ENCODE data around the gene KRT84.

KRT84 gene, protein sequence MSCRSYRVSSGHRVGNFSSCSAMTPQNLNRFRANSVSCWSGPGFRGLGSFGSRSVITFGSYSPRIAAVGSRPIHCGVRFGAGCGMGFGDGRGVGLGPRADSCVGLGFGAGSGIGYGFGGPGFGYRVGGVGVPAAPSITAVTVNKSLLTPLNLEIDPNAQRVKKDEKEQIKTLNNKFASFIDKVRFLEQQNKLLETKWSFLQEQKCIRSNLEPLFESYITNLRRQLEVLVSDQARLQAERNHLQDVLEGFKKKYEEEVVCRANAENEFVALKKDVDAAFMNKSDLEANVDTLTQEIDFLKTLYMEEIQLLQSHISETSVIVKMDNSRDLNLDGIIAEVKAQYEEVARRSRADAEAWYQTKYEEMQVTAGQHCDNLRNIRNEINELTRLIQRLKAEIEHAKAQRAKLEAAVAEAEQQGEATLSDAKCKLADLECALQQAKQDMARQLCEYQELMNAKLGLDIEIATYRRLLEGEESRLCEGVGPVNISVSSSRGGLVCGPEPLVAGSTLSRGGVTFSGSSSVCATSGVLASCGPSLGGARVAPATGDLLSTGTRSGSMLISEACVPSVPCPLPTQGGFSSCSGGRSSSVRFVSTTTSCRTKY

DNA sequence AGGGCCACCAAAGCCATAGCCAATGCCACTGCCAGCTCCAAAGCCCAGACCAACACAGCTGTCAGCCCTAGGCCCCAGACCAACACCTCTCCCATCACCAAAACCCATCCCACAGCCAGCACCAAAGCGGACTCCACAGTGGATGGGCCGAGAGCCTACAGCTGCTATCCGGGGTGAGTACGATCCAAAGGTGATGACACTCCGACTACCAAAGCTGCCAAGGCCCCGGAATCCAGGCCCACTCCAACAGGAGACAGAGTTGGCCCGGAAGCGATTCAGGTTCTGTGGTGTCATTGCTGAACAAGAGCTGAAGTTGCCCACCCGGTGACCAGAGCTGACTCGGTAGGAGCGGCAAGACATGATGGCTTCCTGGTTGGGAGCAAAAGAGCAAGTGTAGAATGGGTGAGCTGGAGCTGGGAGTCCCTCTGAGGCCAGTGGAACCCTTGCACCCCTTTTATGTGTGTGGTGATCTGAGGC, at the start of gene KRT84:
Gene KRT84, minus strand, starts transcription at position 427 of the 477 bp plus-strand sequence. Its CDS starts 67 bp downstream, at position 360.
- H3K4me3 ChIP-seq (ENCODE audit: low read depth, low read length): no peak within 1 kb of the TSS
- no peak for TF ChIP-seq MYC (IDR thresholded peaks at IDR 0.05; ENCODE audit: low read depth, low read length)
- no peak for TF ChIP-seq MAX (IDR thresholded peaks at IDR 0.05; ENCODE audit: low read depth, low read length)
- TF ChIP-seq CTCF (IDR thresholded peaks at IDR 0.05; ENCODE audit: low read depth, low read length): no peak
- TF ChIP-seq POLR2A (IDR thresholded peaks at IDR 0.05; ENCODE audit: extremely low read depth, insufficient read length): no peak
- no peak for DNase-seq (ENCODE audit: low read depth)

DNA sequence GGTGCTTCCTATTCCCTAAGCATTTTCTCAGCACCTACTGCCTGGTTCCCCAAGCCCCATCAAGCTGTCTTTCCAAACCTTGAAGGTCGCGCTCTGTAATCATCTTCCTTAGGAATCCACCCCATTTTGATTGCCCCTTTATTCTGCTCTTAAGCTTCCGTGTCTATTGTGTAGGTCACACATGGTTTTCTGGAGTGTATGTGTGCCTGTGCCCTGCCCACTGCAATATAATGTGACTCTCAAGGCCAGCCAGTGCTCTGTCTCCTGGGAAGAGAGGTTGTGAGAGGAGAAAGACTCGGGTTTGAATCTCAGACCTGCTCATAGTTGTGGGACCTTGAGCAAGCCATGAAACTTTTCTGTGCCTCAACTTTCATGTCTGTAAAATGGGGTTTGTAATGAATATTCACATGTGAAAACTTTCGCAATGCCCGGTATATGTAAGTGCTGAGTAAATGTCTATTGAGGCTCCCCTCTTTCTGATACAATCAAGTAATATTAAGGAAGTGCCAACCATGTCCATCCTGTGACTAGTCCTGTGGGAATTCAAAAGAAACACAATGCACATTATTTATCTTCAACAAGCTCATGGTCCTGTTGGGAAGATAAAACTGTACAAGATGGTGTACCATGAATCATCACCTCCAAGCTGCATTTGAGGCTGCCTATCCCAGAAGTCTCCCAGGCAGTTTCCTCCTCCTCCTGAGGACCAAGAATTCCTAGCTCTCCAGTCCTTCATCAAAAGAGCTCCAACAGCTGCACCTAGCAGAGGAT, 49.5 kb upstream of the KRT84 start:
- no peak for TF ChIP-seq CTCF (IDR thresholded peaks at IDR 0.05; ENCODE audit: low read depth, low read length)
- no peak for TF ChIP-seq MYC (IDR thresholded peaks at IDR 0.05; ENCODE audit: low read depth, low read length)
- no peak for TF ChIP-seq POLR2A (IDR thresholded peaks at IDR 0.05; ENCODE audit: extremely low read depth, insufficient read length)
- TF ChIP-seq MAX (IDR thresholded peaks at IDR 0.05; ENCODE audit: low read depth, low read length): no peak
- no peak for DNase-seq (ENCODE audit: low read depth)
- H3K4me3 ChIP-seq (ENCODE audit: low read depth, low read length): no peak overlapping the region

GRCh38 chr12:52434081-52434733, 48.8 kb upstream of the KRT84 start, which contains the start of gene KRT75:
TSS of gene KRT75 (minus strand) at chr12:52434371. CDS start at chr12:52434304, 67 bp downstream.
- DNase-seq (ENCODE audit: low read depth): no peak
- TF ChIP-seq MYC (IDR thresholded peaks at IDR 0.05; ENCODE audit: low read depth, low read length): no peak
- TF ChIP-seq MAX (IDR thresholded peaks at IDR 0.05; ENCODE audit: low read depth, low read length): no peak
- TF ChIP-seq POLR2A (IDR thresholded peaks at IDR 0.05; ENCODE audit: extremely low read depth, insufficient read length): no peak
- TF ChIP-seq CTCF (IDR thresholded peaks at IDR 0.05; ENCODE audit: low read depth, low read length): no peak
- H3K4me3 ChIP-seq (ENCODE audit: low read depth, low read length): no peak within 1 kb of the TSS

DNA sequence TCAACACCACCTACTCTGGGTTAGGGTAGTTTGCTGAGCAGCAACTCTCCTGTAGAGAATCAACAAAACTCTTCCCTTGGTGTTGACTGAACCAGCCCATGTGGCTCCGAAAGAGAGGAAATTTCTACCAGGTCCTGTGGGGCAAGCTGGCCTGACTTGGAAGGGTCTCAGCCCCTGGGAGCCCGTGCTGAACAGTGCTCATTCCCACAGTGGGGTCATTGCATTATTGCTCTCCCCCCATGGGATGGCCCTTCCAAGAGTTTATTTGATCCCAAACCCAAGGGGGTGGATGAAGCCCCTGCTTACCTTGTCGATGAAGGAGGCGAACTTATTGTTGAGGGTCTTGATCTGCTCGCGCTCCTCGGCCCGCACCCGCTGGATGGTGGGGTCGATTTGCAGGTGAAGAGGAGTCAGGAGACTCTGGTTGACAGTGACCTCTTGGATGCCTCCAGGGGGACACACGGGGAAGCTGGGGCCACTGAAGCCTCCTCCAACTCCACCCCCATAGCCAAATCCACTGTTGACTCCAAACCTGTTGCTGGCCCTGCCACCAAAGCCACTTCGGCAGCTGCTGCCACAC, 48.1 kb upstream of the KRT84 start:
- H3K4me3 ChIP-seq (ENCODE audit: low read depth, low read length): no peak overlapping the region
- no peak for DNase-seq (ENCODE audit: low read depth)
- TF ChIP-seq POLR2A (IDR thresholded peaks at IDR 0.05; ENCODE audit: extremely low read depth, insufficient read length) (no peak), MAX (IDR thresholded peaks at IDR 0.05; ENCODE audit: low read depth, low read length) (no peak)

DNA sequence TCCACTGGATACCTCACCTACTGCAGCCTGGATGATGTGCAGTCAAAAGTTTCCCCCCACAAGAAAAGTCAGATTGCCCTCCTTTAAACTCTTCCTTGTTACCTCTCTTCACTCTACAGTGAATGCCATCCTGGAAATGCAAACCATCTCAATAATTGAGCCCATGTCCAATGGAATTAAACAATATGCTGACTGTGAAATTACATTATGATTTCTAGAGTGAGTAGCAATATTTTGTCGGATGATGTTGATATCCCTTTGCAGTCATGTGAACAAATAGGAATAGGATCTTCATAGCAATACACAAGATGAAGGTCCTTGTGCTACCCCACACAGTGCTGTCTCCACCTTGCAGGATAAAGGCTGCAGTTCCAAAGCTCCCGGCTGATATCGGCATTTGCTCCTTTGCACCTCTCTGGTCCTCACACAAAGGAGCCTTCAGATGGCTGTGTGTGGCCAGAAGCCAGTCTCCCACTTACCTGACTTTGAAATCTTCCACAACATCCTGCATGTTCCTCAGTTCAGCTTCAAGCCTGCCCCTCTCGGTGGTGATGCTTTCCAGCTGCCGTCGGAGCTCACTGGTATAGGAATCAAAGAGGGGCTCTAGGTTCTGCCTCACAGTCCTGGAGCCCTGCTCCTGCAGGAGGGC, 47.2 kb upstream of the KRT84 start:
- no peak for TF ChIP-seq POLR2A (IDR thresholded peaks at IDR 0.05; ENCODE audit: extremely low read depth, insufficient read length)
- H3K4me3 ChIP-seq (ENCODE audit: low read depth, low read length): no peak overlapping the region

DNA sequence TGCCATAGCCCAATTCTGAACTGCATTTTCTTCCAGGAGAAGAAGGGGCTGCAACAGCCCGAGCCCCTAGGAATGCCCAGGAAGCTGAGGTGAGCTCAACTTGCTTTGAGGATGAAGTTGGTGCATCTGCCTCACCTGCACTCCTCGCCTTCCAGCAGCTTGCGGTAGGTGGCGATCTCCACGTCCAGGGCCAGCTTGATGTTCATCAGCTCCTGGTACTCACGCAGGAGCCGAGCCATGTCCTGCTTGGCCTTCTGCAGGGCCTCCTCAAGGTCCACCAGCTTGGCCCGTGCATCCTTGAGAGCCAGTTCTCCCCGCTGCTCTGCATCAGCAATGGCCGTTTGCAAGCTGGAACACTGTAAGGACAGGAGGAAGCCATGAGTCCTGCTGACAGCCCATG, 42.7 kb upstream of the KRT84 start:
- no peak overlapping the region for H3K4me3 ChIP-seq (ENCODE audit: low read depth, low read length)
- no peak for DNase-seq (ENCODE audit: low read depth)
- TF ChIP-seq POLR2A (IDR thresholded peaks at IDR 0.05; ENCODE audit: extremely low read depth, insufficient read length) (no peak), CTCF (IDR thresholded peaks at IDR 0.05; ENCODE audit: low read depth, low read length) (no peak), MAX (IDR thresholded peaks at IDR 0.05; ENCODE audit: low read depth, low read length) (no peak), MYC (IDR thresholded peaks at IDR 0.05; ENCODE audit: low read depth, low read length) (no peak)

More for the DNA sequence above, 47.2 kb upstream of the KRT84 start:
- no peak for DNase-seq (ENCODE audit: low read depth)

Measured in NB4 (cell line).